OCI-LY3 (cell line): ENCODE data around the gene KIF22.

Experiments used
- H2AFZ ChIP-seq: fragments of 200-600, 300-600 bp; shearing (Covaris generic); 2 replicates; pipeline ENCODE4 v1.6.0; 2014; ENCODE audit warnings: antibody characterized with exemption, low read depth, low read length
- H3K27ac ChIP-seq: fragments of 200-600, 300-600 bp; sonication (generic); 2 replicates; pipeline ENCODE4 v1.5.1; 2014; ENCODE audit warnings: mild to moderate bottlenecking, low read length, moderate library complexity, mixed read lengths
- H3K27me3 ChIP-seq: fragments of 200-600, 300-600 bp; sonication (generic); 2 replicates; pipeline ENCODE4 v1.6.1; 2014; ENCODE audit warnings: low read depth, low read length, mixed read lengths
- H3K36me3 ChIP-seq: fragments of 200-600, 300-600 bp; sonication (generic); replicated peaks from 2 replicates; pipeline ENCODE3; 2014; ENCODE audit warnings: low read depth, low read length, mixed read lengths
- H3K4me1 ChIP-seq: fragments of 300-600, 200-600 bp; sonication (generic); 2 replicates; pipeline ENCODE4 v1.6.1; 2014; ENCODE audit warnings: low read length, mixed read lengths
- H3K4me2 ChIP-seq: fragments of 200-600, 300-600 bp; sonication (generic); 2 replicates; pipeline ENCODE4 v1.6.1; 2014; ENCODE audit warnings: low read length, mixed read lengths
- H3K4me3 ChIP-seq: fragments of 300-600, 200-600 bp; sonication (generic); 2 replicates; pipeline ENCODE4 v1.5.1; 2014; ENCODE audit warnings: antibody characterized with exemption, mild to moderate bottlenecking, low read length, moderate library complexity
- H3K79me2 ChIP-seq: fragments of 300-600, 200-600 bp; shearing (Covaris generic); 2 replicates; pipeline ENCODE4 v1.6.1; 2014; ENCODE audit warnings: mild to moderate bottlenecking, low read length, mixed read lengths
- H3K9ac ChIP-seq: fragments of 300-600, 200-600 bp; shearing (Covaris generic); 2 replicates; pipeline ENCODE4 v1.6.0; 2014; ENCODE audit warnings: mild to moderate bottlenecking, low read length, moderate library complexity
- H3K9me3 ChIP-seq: fragments of 200-600, 300-600 bp; shearing (Covaris generic); 2 replicates; pipeline ENCODE4 v1.6.1; 2014; ENCODE audit warnings: low read length, mixed read lengths; ENCODE audit not compliant: insufficient read depth
- H4K20me1 ChIP-seq: fragments of 200-600, 300-600 bp; sonication (generic); 2 replicates; pipeline ENCODE4 v1.6.1; 2016; ENCODE audit warnings: low read length, mixed read lengths; ENCODE audit not compliant: insufficient read depth
- CTCF ChIP-seq: fragments of 200-600, 300-600 bp; sonication (generic); IDR thresholded peaks from 2 replicates; pipeline ENCODE4 v1.5.1; 2014; ENCODE audit warnings: antibody characterized with exemption, low read length, low read depth
- EZH2phosphoT487 ChIP-seq: fragments of 200-600 bp; shearing (Covaris generic); IDR thresholded peaks from 2 replicates; pipeline ENCODE4 v1.6.1; 2018; ENCODE audit warnings: antibody characterized with exemption, mixed run types, low read depth

The KIF22 gene

GRCh38 chr16:29821643-29822115, 31.1 kb downstream of the KIF22 start:
- Histone ChIP-seq H3K4me1 (peaks cover 33% of the 10 kb centered on the region), H3K27me3 (no peaks in the 10 kb centered on the region), H3K36me3 (peaks cover 35% of the 10 kb centered on the region), H3K4me3 (no peak overlapping the region), H4K20me1 (peaks cover 12% of the 10 kb centered on the region; the same call in 1 of the 2 replicates), H3K9ac (no peak overlapping the region), H3K9me3 (no peaks in the 10 kb centered on the region), H3K4me2 (no peak overlapping the region), H3K27ac (no peak overlapping the region), H3K79me2 (peaks cover 26% of the 10 kb centered on the region), H2AFZ (no peak overlapping the region)
- TF ChIP-seq CTCF = no peak
- no peak for TF ChIP-seq EZH2phosphoT487

- H3K4me3 ChIP-seq = no peak overlapping the region
- peak overlapping the region; percentile 16; the same call in 1 of the 2 replicates for H3K4me2 ChIP-seq
- peaks cover 7% of the 10 kb centered on the region for H3K79me2 ChIP-seq
Observed at GRCh38 chr16:29824589-29825144, 34.1 kb downstream of the KIF22 start.

GRCh38 chr16:29825145-29826044, 34.8 kb downstream of the KIF22 start:
- TF ChIP-seq CTCF = no peak
- no peak for TF ChIP-seq EZH2phosphoT487
- Histone ChIP-seq H3K4me2 (peak overlapping the region; percentile 16; the same call in 1 of the 2 replicates), H3K27me3 (0 out of 2 replicates have a peak, but pooled peaks cover 2% of the 10 kb centered on the region), H3K79me2 (peaks cover 7% of the 10 kb centered on the region), H3K36me3 (peaks cover 16% of the 10 kb centered on the region), H3K9me3 (no peaks in the 10 kb centered on the region), H3K27ac (no peak overlapping the region), H3K4me1 (peaks cover 18% of the 10 kb centered on the region), H3K9ac (no peak overlapping the region), H3K4me3 (no peak overlapping the region), H4K20me1 (0 out of 2 replicates have a peak, but pooled peaks cover 5% of the 10 kb centered on the region), H2AFZ (no peak overlapping the region)

More at GRCh38 chr16:29824589-29825144, 34.1 kb downstream of the KIF22 start:
- H3K27ac ChIP-seq = no peak overlapping the region
- no peaks in the 10 kb centered on the region for H3K9me3 ChIP-seq
- H3K36me3 ChIP-seq = peaks cover 18% of the 10 kb centered on the region
- no peak overlapping the region for H2AFZ ChIP-seq
- H4K20me1 ChIP-seq = peaks cover 10% of the 10 kb centered on the region; the same call in 1 of the 2 replicates
- no peak overlapping the region for H3K9ac ChIP-seq
- TF ChIP-seq CTCF (no peak), EZH2phosphoT487 (no peak)
- 0 out of 2 replicates have a peak, but pooled peaks cover 2% of the 10 kb centered on the region for H3K27me3 ChIP-seq
- peaks cover 26% of the 10 kb centered on the region for H3K4me1 ChIP-seq

- H3K9ac ChIP-seq = no peak overlapping the region
- no peaks in the 10 kb centered on the region for H3K79me2 ChIP-seq
- no peak overlapping the region for H3K4me2 ChIP-seq
- H3K27me3 ChIP-seq = 0 out of 2 replicates have a peak, but pooled peaks cover 2% of the 10 kb centered on the region
- TF ChIP-seq CTCF = no peak
- TF ChIP-seq EZH2phosphoT487 = no peak
- H3K36me3 ChIP-seq = peaks cover 7% of the 10 kb centered on the region
- H3K4me3 ChIP-seq = no peak overlapping the region
- peaks cover 10% of the 10 kb centered on the region for H3K4me1 ChIP-seq
- H3K9me3 ChIP-seq = no peaks in the 10 kb centered on the region
- no peak overlapping the region for H2AFZ ChIP-seq
- no peaks in the 10 kb centered on the region for H4K20me1 ChIP-seq
- H3K27ac ChIP-seq = no peak overlapping the region
Observed at GRCh38 chr16:29826342-29826695, 35.8 kb downstream of the KIF22 start.
